GM12892 (cell line): Measurements from ENCODE around the gene DOCK1.

Experiments used
- POLR2A ChIP-seq: IDR thresholded peaks from 2 replicates; pipeline ENCODE4 v1.6.1; 2011; ENCODE audit warnings: low read depth, low read length, control low read depth
- TAF1 ChIP-seq: IDR thresholded peaks from 2 replicates; pipeline ENCODE4 v1.6.1; 2011; ENCODE audit warnings: low read depth, mild to moderate bottlenecking, control low read depth, low read length, borderline replicate concordance

GRCh38 chr10:127154831-127155620, 249.8 kb downstream of the DOCK1 start:
- no peak for TF ChIP-seq TAF1
- no peak for TF ChIP-seq POLR2A
